HTR-8/SVneo (cell line): ENCODE measurements around the gene ELF1.
"Not testable (repeated sequence)": the region's sequence is repeated elsewhere in the genome, so short reads cannot be mapped to it uniquely, and the experiment has no call there.

Experiments used
- DNase-seq: peaks from one replicate; pipeline ENCODE4 v3.0.0; 2011; ENCODE audit warnings: low spot score, mixed read lengths; ENCODE audit not compliant: insufficient read length
- FAIRE-seq: peaks from 2 replicates; lab custom pipeline; 2011; peaks lifted over from hg19 to GRCh38; lab: Jason Lieb, UNC

ELF1 gene

DNA sequence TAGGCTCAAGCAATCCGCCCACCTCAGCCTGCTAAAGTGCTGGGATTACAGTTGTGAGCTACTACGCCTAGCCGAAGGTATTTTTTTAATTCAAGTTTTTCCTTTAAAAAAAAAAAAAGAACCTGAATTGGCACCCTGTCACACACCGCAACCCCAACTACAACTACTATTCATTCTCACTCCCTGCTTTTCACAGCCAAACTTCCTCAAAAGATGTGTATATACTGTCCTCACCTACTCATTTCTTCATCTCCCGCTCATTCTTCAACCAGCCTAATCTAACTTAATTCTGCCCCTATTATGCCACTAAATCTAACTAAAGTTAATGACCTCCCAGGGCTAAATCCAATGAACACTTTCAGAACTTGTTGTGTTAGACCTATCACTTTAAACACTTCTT is 29.5 kb upstream of the ELF1 start:
- no peak for FAIRE-seq
- no peak for DNase-seq

DNA sequence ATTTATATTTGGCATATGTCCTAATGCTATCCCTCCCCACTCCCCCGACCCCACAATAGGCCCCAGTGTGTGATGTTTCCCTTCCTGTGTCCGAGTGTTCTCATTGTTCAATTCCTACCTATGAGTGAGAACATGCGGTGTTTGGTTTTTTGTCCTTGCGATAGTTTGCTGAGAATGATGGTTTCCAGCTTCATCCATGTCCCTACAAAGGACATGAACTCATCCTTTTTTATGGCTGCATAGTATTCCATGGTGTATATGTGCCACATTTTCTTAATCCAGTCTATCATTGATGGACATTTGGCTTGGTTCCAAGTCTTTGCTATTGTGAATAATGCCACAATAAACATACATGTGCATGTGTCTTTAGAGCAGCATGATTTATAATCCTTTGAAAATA is 23.3 kb upstream of the ELF1 start:
- FAIRE-seq, DNase-seq: not testable (repeated sequence)

DNA sequence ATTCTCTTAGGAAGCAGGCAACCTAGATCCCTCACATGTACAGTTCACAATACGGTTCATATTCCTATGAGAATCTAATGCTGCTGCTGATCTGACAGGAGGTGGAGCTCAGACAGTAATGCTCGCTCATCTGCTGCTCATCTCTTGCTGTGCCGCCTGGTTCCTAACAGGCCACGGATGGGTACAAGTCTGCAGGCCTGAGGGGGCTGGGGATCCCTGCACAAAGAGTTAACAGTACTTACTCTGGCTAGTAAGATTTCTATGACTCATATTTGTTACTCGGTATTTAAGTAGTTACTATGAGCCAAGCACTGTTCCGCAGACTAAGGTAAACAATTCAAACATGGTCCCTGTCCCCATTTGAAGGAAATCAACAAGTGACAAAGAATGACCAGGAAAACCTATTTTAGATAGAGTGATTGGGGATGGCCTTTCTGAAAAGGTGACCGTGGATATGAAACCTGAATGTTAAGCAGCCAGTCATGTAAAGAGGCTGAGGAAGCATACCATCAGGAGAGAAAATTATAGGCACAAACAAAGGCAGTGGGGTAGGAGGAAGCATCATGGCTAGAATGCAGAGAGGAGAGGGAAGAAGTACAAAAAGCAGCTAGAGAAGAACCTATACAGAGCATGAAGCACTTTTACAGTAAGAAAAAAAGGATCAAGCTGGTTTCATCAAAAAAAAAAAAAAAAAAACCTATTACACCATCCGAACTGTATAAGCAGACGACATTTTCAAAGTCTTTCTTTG is 21.6 kb upstream of the ELF1 start:
- FAIRE-seq (no peak), DNase-seq (no peak)

DNA sequence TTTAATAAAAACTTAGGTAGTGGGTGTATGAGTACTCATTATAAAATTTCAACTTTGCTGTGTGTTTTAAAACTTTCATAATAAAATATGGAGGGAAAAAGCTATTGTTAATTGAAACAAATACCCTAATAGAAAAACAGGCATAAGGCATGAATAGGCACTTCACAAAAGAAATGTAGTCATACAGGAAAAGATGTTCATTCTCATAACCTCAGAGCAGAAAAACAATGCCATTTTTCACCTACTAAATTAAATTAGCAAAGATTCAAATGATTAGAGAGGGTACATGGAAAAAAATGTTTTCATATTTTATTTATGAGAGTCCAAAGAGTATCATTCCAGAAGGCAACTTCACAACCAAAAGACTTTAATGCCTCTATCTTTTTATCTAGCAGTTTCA is 20.6 kb upstream of the ELF1 start:
- FAIRE-seq (no peak), DNase-seq (no peak)

DNA sequence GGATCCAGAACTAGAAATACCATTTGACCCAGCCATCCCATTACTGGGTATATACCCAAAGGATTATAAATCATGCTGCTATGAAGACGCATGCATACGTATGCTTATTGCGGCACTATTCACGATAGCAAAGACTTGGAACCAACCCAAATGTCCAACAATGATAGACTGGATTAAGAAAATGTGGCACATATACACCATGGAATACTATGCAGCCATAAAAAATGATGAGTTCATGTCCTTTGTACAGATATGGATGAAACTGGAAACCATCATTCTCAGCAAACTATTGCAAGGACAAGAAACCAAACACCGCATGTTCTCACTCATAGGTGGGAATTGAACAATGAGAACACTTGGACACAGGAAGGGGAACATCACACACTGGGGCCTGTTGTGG is 17.4 kb upstream of the ELF1 start:
- not testable (repeated sequence) for DNase-seq, FAIRE-seq

DNA sequence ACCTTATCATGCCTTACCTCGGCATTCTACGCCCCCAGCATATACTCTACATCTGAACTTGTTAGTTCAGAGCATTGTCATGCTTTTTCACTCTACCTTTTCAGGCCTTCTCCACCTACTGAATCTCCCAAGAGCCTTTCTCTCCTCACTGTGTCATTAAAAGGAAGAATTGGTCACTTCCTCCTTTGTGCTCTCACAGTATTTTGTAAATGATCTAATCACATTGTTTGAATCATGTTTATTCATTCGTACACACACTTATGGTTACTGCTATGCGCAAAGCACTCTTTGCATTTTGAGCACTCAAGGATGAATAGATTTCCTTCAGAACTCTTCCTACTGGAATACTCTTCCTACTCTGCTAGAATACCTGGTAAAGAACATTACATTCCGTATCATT is 15.8 kb upstream of the ELF1 start:
- DNase-seq (no peak), FAIRE-seq (no peak)

DNA sequence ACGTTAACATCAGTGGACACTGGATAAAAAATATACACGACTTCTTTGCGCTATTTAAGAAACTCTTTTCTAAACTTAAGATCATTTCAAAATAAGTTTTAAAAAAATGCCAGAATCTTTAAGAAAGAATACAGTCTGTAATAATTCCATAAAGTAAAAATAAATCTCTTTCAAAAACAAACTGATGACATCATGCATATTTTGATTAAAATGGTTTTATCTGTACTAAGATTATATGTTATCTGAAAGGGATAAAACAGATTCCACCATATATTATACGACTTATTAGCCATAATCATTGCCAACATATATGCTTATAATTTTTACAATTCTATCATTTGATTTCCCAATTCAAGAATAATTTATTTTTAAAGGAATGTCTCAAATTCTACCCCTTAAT is 15.3 kb upstream of the ELF1 start:
- FAIRE-seq (no peak), DNase-seq (no peak)

DNA sequence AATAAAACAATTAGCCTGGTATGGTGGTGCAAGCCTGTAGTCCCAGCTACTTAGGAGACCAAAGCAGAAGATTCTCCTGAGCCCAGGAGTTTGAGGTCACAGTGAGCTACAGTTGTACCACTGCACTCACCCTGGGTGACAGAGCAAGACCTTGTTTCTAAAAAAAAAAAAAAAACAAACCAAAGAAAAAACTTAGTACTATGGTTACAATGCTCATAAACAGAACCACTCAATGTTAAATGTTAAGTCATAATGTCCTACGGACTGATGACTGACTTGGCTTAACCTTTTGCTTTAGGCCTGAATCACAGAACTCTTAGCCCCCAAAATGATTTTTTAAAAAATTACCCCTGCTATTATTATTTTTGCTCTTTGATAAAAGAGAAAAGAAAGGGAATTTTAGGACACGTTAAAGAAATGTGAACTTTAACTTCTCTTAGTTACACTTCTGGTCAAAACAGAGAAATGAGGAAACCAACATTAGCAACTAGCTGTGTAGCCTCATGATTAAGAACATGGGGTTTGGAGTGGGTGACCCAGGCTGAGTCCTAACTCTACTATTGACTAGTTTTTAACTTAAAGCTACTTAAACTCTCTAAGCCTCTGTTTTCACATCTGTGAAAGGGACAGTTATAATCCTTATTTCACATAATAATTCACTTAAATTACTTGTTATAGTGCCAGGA is 13.7 kb upstream of the ELF1 start:
- DNase-seq = no peak
- FAIRE-seq = no peak

DNA sequence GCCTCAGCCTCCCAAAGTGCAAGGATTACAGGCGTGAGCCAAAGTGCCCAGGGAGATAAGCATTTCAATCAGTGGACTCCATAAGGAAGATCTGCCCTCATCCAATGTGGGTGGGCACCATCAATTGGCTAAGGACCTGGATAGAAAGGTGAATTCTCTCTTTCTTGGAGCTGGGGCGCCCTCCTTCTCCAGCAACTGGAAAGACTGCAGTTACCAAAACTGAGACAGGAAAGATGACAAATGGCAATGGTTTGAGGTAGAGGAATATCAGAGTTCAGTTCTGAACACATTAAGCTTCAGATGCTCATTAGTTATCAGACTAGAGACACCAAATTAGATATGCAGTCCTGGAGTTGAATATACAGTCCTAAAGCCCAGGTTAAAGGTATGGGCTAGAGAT is 10.5 kb upstream of the ELF1 start:
- DNase-seq (no peak), FAIRE-seq (no peak)

DNA sequence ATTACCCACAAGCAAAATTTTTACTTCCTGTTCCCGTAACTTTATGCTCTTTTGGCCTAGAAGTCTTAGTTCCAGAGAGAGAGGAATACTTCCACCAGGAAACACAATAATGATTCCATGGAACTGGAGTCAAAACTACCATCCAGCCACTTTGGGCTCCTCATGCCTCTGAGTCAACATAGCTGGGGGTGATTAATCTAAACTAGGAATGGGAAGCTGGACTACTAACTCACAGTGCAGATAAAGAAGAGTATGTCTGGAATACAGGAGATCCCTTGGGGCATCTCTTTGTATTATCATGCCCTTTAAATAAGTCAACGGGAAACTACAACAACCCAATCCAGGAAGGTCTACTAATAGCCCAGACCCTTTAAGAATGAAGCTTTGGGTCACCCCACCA is 8.9 kb upstream of the ELF1 start:
- DNase-seq = no peak
- no peak for FAIRE-seq

DNA sequence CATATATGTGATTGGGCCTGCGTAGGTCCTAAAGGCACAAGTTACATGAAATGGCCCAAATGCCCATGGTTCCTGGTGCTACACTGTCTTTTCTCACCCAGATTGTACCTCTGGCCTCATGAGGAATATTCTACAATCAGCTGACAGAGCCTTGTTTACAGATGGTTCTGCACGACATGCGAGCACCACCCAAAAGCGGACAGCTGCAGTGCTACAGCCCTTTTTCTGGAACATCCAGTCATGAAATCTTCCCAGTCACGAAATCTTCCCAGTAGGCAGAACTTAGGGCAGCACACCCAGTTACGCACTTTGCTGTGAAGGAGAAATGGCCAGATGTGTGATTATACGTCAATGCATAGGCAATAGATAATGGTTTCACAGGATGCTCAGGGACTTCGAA is 7.7 kb upstream of the ELF1 start:
- FAIRE-seq (no peak), DNase-seq (no peak)

DNA sequence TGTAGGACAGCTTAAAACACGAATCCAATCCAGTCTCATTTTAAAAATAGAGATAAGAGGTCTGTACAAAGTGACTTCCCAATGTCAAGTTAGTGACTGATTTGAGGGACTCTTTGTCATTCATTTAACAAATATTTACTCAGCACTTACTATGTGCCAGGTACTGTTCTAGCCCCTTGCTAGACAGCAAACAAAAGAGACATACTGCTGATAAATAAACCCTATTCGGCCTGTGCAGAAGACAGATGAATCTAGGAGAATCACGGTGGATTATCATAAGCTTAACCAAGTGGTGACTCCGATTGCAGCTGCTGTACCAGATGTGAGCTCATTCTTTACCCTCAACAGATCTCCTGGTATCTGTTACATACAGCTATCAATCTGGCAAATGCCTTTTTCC is 6.4 kb upstream of the ELF1 start:
- no peak for DNase-seq
- FAIRE-seq = no peak

DNA sequence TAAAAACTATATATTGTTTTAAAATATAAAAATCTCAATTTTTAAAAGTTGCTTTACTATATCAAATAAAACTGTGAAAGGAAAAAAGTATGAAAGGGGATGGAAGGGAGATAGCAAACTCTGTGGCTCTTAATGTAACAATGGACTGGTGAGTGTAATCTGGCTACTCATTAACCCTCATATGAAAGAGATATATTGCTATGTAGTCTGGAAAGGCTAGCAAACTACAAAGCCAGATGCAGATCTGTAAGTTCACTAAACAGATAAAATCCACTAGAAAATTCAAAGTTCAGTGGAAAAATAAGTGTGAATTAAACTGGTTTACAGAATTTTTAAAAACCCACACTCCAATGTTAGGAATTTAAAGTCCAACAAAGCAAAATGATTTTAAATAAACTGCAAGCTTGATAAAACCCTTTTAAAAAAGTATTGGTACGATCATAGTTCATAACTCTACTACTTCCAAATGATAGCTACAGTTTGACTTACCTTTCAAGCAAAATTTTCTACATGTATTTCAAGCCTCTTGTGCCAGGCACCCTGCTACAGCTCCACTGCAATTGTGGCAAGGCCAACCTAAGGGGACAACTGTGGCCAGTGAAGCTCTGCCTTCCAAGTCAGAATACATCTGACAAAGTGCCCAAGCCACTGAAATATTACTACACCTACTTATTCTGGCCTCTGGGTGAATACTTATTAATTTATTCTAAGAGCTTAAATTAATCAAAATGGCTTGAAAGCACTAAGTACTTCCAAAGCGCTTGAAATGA is 647 bp upstream of the ELF1 start:
- no peak for DNase-seq
- no peak for FAIRE-seq

DNA sequence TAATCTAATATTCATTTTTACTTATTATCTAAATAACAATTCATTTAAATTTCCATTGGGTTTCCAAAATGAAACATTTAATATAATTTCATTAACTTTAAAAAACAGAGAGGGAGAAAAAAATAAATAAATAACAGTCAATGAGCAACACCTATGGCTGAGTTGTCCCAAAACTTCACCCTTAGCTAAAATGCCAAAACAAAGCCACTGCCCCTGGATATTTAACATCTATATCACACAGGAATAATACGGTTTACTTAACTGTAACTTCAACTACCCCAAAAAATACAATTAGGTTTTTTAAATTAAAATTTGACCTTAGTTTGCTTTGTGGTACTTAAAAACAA is 541 bp downstream of the ELF1 start:
- DNase-seq (no peak), FAIRE-seq (no peak)

DNA sequence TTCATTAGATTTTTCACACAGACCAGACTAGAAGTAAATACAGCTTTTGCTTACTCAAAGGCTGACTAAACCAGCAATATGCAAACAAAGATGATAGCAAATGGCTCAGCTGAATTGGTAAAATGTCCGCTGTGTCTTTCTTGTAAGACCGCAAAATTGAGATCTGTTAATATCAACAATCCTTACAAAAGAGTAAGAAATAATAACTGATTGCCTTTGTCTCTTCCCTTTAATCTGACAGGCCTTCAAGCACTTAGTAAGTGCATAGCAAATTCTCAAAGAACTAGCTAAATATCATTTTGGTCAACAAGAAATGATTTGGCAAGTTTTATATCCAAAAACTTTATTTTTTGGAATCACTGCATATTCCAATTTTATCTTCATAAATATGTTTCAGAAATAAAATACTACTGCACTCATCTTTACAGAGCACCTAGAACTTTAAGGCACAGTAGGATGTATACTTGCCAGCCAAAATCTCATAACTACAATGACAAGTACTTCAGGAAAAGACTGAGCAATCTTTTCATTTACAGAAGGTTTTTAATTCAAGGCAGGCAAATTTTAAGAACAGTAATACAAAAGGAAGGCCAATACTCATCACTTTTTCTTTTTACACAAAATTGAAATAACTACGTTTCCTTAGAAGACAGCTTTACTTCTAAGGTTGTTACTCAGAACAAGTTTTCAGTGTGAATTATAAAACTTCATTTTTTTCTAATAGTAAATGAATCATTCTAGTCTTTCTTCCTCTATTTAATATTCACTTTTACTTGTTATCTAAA is 1.1 kb downstream of the ELF1 start:
- DNase-seq = no peak
- no peak for FAIRE-seq

DNA sequence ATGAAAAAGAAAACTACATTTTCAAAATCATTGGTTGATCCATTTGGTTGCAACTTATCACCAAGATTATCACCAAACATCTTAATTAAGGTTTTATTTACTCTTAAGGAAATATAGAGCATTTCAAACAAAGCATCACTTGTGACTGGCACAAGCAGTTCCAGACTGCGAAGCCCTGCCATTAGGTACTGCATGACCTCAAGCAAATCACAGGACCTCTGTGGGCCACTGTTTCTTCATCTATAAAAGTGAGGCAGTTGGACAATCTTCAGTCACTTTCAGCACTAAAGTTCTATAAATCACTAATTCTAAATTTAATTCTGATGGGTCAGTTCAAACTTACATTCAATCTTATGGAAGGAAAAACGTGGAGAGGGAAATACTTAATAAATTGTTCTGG is 2.0 kb downstream of the ELF1 start:
- FAIRE-seq (no peak), DNase-seq (no peak)

DNA sequence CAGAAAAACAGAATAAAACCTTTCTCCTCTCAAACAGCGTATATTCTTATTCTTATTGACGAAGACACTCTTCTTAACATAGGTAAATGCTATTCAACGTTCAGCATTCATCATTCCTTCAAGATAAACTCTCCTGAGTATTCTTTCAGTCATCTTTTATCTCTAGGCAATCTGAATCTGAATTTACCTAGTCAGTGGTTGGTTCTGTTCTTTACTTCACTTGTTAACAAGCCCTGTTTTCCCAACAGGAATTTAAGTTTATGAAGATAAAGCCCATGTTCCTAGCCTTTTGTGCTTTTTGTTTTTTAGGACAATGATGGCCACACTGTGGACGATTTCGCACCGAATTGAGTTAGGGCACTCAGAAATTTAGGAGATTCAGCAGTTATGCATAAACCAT is 3.2 kb downstream of the ELF1 start:
- DNase-seq = no peak
- no peak for FAIRE-seq

DNA sequence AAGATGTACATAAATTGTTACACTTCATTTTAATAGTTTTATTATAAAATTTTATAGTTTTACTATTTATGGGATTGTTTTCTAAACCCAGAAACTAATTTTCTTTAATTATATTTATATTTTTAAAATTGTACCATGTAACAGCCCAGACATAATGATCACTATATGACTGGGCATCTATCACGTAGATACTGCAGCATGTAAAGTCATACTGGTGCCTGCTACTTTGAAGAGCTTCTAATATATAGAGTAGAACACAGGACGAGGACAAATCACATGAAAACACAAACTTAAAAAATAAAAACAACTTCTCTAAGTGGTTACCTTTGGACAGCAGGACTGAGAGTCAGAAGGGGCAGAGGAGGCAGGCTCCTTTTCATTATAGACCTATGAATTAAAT is 5.3 kb downstream of the ELF1 start:
- no peak for FAIRE-seq

DNA sequence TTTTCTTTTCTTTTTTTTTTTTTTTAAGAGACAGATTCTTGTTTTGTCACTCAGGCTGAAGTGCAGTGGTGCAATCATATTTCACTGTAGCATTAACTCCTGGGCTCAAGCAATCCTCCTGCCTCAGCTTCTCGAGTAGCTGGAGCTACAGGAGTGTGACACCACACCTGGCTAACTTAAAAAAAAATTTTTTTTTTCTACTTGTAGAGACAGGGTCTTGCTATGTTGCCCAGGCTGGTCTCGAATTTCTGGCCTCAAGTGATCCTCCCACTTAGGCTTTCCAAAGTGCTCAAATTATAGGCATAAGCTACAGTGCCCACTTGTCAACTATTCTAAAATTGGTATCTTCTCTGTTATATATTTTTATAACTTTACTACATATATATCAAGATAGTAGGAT is 6.6 kb downstream of the ELF1 start:
- DNase-seq (no peak), FAIRE-seq (no peak)

More for the DNA sequence above, 5.3 kb downstream of the ELF1 start:
- DNase-seq = no peak

DNA sequence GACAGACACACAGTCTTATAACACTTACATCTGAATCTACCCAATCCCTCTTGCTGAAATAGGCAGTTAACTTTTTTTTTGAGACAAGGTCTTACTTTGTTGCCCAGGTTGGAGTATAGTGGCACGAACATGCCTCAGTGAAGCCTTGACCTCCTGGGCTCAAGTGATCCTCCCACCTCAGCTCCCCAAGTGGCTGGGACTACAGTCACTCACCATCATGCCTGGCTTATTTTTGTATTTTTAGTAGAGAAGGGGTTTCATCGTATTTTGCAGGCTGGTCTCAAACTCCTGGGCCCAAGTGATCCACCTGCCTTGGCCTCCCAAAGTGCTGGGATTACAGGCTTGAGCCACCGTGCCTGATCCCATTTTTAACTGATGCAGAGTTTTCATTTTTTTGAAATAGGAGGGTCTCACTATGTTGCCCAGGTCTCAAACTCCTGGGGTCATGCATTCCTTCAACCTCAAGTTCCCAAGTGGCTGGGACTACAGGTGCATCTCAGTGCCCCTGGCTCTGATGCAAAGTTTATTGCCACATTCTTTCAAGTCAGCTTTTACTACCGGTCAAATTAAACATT is 7.6 kb downstream of the ELF1 start:
- no peak for FAIRE-seq
- DNase-seq = no peak
